Stimulated activated CD8-positive, alpha-beta memory T cell treated with anti-CD3 and anti-CD28 coated beads, Interleukin-15, amount 100 ng/mL, for 1 hour (primary cell): ENCODE measurements around the gene CD200.
"Not testable (repeated sequence)": the region's sequence is repeated elsewhere in the genome, so short reads cannot be mapped to it uniquely, and the experiment has no call there.

Source experiments
- DNase-seq: peaks from one replicate; pipeline ENCODE4 v3.0.0-alpha.2; 2020; ENCODE audit warnings: low read depth

Gene CD200

GRCh38 chr3:112357930-112358780, 25.2 kb downstream of the CD200 start:
- DNase-seq, result no peak

- DNase-seq, result no peak
These were observed 27.6 kb downstream of the CD200 start for GRCh38 chr3:112360561-112360960.

GRCh38 chr3:112362221-112362620, 29.3 kb downstream of the CD200 start:
- DNase-seq, result no peak

GRCh38 chr3:112364291-112364690, 31.3 kb downstream of the CD200 start:
- DNase-seq, result no peak

GRCh38 chr3:112365035-112365434, 32.1 kb downstream of the CD200 start:
- DNase-seq, result no peak

- DNase-seq, result no peak
These were observed 32.7 kb downstream of the CD200 start for GRCh38 chr3:112365636-112366035.

GRCh38 chr3:112366522-112366921, 33.6 kb downstream of the CD200 start:
- no peak for DNase-seq

- no peak for DNase-seq
These were observed 38.6 kb downstream of the CD200 start for GRCh38 chr3:112371569-112371968.

GRCh38 chr3:112372396-112372795, 39.4 kb downstream of the CD200 start:
- no peak for DNase-seq

GRCh38 chr3:112373476-112373875, 40.5 kb downstream of the CD200 start:
- DNase-seq, result no peak

GRCh38 chr3:112373924-112374323, 41.0 kb downstream of the CD200 start:
- no peak for DNase-seq

- DNase-seq, result no peak
These were observed 41.4 kb downstream of the CD200 start for GRCh38 chr3:112374333-112374734.

GRCh38 chr3:112375117-112375516, 42.2 kb downstream of the CD200 start:
- DNase-seq, result no peak

- DNase-seq, result no peak
These were observed 43.4 kb downstream of the CD200 start for GRCh38 chr3:112376241-112376911.

GRCh38 chr3:112376992-112377391, 44.0 kb downstream of the CD200 start:
- DNase-seq, result no peak

GRCh38 chr3:112377568-112378071, 44.7 kb downstream of the CD200 start:
- no peak for DNase-seq

- DNase-seq, result not testable (repeated sequence)
These were observed 45.4 kb downstream of the CD200 start for GRCh38 chr3:112378347-112378746.

GRCh38 chr3:112379020-112379690, 46.2 kb downstream of the CD200 start:
- no peak for DNase-seq

GRCh38 chr3:112381673-112382542, 49.0 kb downstream of the CD200 start:
- DNase-seq, result no peak

- DNase-seq, result no peak
These were observed 49.7 kb downstream of the CD200 start for GRCh38 chr3:112382543-112383160.

- DNase-seq, result no peak
These were observed 51.8 kb downstream of the CD200 start for GRCh38 chr3:112384769-112385168.
